Keratinocyte (primary cell): ENCODE results near the gene CACNA2D2.

ENCODE experiments used
- CTCF ChIP-seq, 3 experiments: IDR thresholded peaks in 1 of 3; conservative IDR thresholded peaks in 1 of 3; optimal IDR thresholded peaks in 1 of 3; 2 replicates in 2 of 3; 3 replicates in 1 of 3; pipeline versions ENCODE3 to v1.5.1; 2011; ENCODE audit warnings: low read length in 3 of 3, mild to moderate bottlenecking in 3 of 3, moderate library complexity in 2 of 3, control low read depth in 1 of 3, inconsistent platforms in 1 of 3; ENCODE audit not compliant: insufficient read depth in 2 of 3; ENCODE audit errors: extremely low read depth in 1 of 3
- EZH2 ChIP-seq: IDR thresholded peaks from one replicate; pipeline ENCODE4 v1.6.1; 2012; ENCODE audit warnings: inconsistent platforms, mild to moderate bottlenecking, low read length, moderate library complexity

- TF ChIP-seq EZH2 (no peak), CTCF (optimal IDR thresholded peaks at IDR 0.05 in 1 of 3, IDR thresholded peaks at IDR 0.05 in 1 of 3, conservative IDR thresholded peaks at IDR 0.05 in 1 of 3; ENCODE audit: extremely low read depth in 1 of 3, insufficient read depth in 2 of 3, low read length in 3 of 3) (no peak)
Measured at GRCh38 chr3:50549226-50549625, 45.8 kb upstream of the CACNA2D2 start.
